Astrocyte of the spinal cord (primary cell): ENCODE measurements around the gene SSR3.

Experiments used
- DNase-seq: peaks from one replicate; pipeline ENCODE4 v3.0.0; 2011; ENCODE audit warnings: low read depth, low spot score
- H3K4me3 ChIP-seq: 2 replicates; pipeline ENCODE4 v1.5.1; 2011; ENCODE audit warnings: low read depth, mild to moderate bottlenecking, low read length, moderate library complexity
- CTCF ChIP-seq: IDR thresholded peaks from 2 replicates; pipeline ENCODE4 v1.5.1; 2012; ENCODE audit warnings: low read depth, mild to moderate bottlenecking, low read length, inconsistent platforms
- in situ Hi-C: cut with HindIII; loops from 2 replicates; pipeline ENCODE4 v1.10.0; 2017; ENCODE audit warnings: low sequenced_read_pairs

Gene SSR3

GRCh38 chr3:156583469-156583868 lies 28.6 kb upstream of the SSR3 start:
- H3K4me3 ChIP-seq: no peak overlapping the region
- no peak for TF ChIP-seq CTCF
- no peak for DNase-seq
- in situ Hi-C loops: no loop called here

GRCh38 chr3:156582532-156583183 lies 27.7 kb upstream of the SSR3 start:
- in situ Hi-C loops: no loop called here
- H3K4me3 ChIP-seq: no peak overlapping the region
- TF ChIP-seq CTCF: no peak
- DNase-seq: no peak

GRCh38 chr3:156581954-156582353 lies 27.0 kb upstream of the SSR3 start:
- in situ Hi-C loops: no loop called here
- DNase-seq: no peak
- no peak overlapping the region for H3K4me3 ChIP-seq
- no peak for TF ChIP-seq CTCF

- no peak overlapping the region for H3K4me3 ChIP-seq
- in situ Hi-C loops: no loop called here
- no peak for DNase-seq
- TF ChIP-seq CTCF: no peak
These were observed 26.1 kb upstream of the SSR3 start for GRCh38 chr3:156581033-156581432.

GRCh38 chr3:156579427-156579851 lies 24.5 kb upstream of the SSR3 start:
- DNase-seq: no peak

GRCh38 chr3:156577736-156578135 lies 22.8 kb upstream of the SSR3 start:
- H3K4me3 ChIP-seq: no peak overlapping the region
- DNase-seq: peak; percentile 8
- no peak for TF ChIP-seq CTCF
- in situ Hi-C loops: no loop called here

More at GRCh38 chr3:156579427-156579851, 24.5 kb upstream of the SSR3 start:
- no peak for TF ChIP-seq CTCF
- in situ Hi-C loops: no loop called here
- no peak overlapping the region for H3K4me3 ChIP-seq
